Measurements from ENCODE around the gene CAMK2D. TPM values are rescaled to one million over a fixed set of nuclear protein-coding genes. Genes with fewer than 3 reads are reported as not detected.

Gene CAMK2D
- total RNA-seq, 4 donors from 2014 or later = 48.2 to 66.2 (median 51.2) TPM

DNA sequence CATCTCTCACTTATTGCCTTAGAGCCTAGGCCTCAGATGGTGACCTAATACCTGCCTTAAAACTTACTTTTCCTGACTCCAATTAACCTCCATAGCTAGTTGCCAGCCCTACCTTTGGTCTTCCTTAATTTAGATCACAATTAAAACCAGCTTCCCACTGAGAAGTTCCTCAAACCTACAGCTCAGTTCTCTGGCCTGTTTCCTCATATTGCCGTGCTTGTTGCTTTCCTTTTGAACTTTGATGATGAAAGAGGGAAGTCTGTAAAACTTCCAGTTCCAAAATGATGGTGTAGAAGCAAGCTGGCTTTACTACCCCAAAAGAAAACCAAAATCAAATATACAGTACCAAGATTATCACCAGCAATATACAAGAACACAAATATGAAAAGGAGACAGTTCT is 28.9 kb upstream of the CAMK2D start:
- intact Hi-C loops (cut with DNase I) = no loop called here
- no peak overlapping the region for H3K4me3 ChIP-seq
- H3K4me1 ChIP-seq = peaks cover 0 to 2% (median 0%) of the 10 kb centered on the region in 4 donors
- no peak for DNase-seq (ENCODE audit: extremely low spot score)
- peaks cover 0 to 8% (median 6%) of the 10 kb centered on the region in 4 donors for H3K9me3 ChIP-seq
- H3K36me3 ChIP-seq = no peaks in the 10 kb centered on the region
- H3K27me3 ChIP-seq = no peaks in the 10 kb centered on the region
- TF ChIP-seq POLR2A (IDR thresholded peaks at IDR 0.05; ENCODE audit: low read depth) (no peak), POLR2AphosphoS5 (IDR thresholded peaks at IDR 0.05) (no peak), EP300 (IDR thresholded peaks at IDR 0.05) (no peak)
- TF ChIP-seq, protein P1, sequence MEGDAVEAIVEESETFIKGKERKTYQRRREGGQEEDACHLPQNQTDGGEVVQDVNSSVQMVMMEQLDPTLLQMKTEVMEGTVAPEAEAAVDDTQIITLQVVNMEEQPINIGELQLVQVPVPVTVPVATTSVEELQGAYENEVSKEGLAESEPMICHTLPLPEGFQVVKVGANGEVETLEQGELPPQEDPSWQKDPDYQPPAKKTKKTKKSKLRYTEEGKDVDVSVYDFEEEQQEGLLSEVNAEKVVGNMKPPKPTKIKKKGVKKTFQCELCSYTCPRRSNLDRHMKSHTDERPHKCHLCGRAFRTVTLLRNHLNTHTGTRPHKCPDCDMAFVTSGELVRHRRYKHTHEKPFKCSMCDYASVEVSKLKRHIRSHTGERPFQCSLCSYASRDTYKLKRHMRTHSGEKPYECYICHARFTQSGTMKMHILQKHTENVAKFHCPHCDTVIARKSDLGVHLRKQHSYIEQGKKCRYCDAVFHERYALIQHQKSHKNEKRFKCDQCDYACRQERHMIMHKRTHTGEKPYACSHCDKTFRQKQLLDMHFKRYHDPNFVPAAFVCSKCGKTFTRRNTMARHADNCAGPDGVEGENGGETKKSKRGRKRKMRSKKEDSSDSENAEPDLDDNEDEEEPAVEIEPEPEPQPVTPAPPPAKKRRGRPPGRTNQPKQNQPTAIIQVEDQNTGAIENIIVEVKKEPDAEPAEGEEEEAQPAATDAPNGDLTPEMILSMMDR (IDR thresholded peaks at IDR 0.05) = no peak
- 81% methylated on average over 1 of the region's 1 CpG for WGBS
- H3K27ac ChIP-seq (replicated peaks in 1 of 4) = no peak overlapping the region

DNA sequence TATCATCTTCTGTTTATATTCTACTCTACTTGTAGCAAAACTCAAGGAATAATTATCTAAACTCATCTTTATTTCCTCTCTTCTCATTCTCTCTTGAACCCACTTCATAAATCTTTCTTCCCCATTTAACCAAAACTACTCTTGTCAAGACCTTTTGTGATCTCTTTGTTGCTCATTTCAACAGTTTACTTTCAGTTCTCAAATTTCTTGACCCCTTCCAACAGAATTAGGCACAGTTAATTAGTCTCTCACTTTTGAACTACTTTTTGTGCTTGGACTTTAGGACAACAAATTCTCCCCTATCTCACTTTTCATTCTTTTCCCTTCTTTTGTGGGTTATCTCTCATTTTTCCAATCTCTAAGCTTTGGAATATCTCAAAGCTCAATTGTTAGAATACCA is 27.4 kb upstream of the CAMK2D start:
- no peaks in the 10 kb centered on the region for H3K27me3 ChIP-seq
- intact Hi-C loops (cut with DNase I) = no loop called here

DNA sequence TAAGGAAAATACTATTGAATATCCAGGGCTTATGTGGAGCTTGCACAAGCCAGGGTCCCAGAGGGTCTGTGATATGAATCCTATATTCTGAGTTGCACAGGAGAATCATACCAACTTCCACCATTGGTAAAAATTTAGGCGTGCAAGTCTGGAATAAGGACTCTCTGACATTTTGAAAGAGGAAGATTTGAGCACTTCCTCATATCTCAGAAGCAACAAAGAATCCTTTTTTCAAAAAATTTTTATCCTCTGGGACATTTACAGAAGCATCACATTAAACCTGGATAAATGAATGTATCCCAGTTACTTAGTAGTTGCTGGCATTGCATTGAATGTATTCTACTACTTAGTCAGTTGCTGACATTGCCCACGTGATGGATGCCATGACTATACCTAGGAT is 24.2 kb upstream of the CAMK2D start:
- no peak for TF ChIP-seq POLR2A (IDR thresholded peaks at IDR 0.05; ENCODE audit: low read depth)
- TF ChIP-seq POLR2AphosphoS5 (IDR thresholded peaks at IDR 0.05) = no peak
- TF ChIP-seq EP300 (IDR thresholded peaks at IDR 0.05) = no peak
- TF ChIP-seq, protein P1 (IDR thresholded peaks at IDR 0.05) = no peak
- H3K4me1 ChIP-seq = peaks cover 0 to 10% (median 9%) of the 10 kb centered on the region in 4 donors
- 88% methylated on average over 2 of the region's 2 CpGs for WGBS
- intact Hi-C loops (cut with DNase I) = no loop called here
- H3K27ac ChIP-seq (replicated peaks in 1 of 4) = no peak overlapping the region
- H3K36me3 ChIP-seq = no peaks in the 10 kb centered on the region
- no peak overlapping the region for H3K4me3 ChIP-seq
- H3K9me3 ChIP-seq = peaks cover 0 to under 1% (median 0%) of the 10 kb centered on the region in 4 donors
- no peak for DNase-seq (ENCODE audit: extremely low spot score)
- no peaks in the 10 kb centered on the region for H3K27me3 ChIP-seq

More for the DNA sequence above, 27.4 kb upstream of the CAMK2D start:
- TF ChIP-seq POLR2A (IDR thresholded peaks at IDR 0.05; ENCODE audit: low read depth) = no peak
- TF ChIP-seq, protein P1 (IDR thresholded peaks at IDR 0.05) = no peak
- TF ChIP-seq EP300 (IDR thresholded peaks at IDR 0.05) = no peak
- no peak for TF ChIP-seq POLR2AphosphoS5 (IDR thresholded peaks at IDR 0.05)
- H3K4me1 ChIP-seq = peaks cover 0 to 10% (median 9%) of the 10 kb centered on the region in 4 donors
- no peak for DNase-seq (ENCODE audit: extremely low spot score)
- H3K9me3 ChIP-seq = peaks cover 0 to 8% (median 6%) of the 10 kb centered on the region in 4 donors
- H3K36me3 ChIP-seq = no peaks in the 10 kb centered on the region
- H3K4me3 ChIP-seq = no peak overlapping the region
- no peak overlapping the region for H3K27ac ChIP-seq (replicated peaks in 1 of 4)

DNA sequence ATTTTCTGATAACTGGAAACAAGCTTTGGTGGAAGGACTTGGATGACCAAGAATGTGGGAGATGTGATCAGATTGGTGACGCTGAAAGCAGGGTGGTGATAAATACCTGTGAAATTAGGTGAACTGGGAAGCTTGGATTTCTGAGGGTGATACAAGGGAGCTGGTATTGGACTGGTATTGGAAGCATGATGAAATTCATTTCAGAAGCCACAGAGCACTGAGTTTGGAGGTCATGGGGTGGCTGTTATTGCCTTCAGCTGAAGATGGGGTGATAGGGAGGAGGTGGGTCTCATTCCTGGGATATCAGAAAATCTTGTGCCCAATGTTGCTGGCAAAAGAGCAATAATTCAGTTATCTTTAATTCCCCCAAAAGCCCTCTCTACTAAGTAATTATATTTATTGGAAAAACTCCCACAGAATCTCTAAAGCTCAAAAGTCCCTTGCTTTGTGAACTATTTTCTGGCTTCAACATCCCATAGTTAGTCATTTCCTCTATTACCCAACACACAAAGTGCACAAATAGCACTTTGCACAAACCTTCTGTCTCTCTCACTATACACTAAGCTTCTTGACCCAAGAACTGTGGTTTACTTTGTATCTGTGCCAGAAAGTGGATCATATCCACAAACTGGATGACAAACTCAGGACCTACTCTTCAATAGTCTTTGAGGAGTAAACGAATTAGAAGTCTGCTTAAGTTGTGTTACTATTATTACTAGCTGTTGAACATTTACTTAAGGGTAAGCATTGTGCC is 23.1 kb upstream of the CAMK2D start:
- Histone ChIP-seq H3K4me3 (no peak overlapping the region), H3K9me3 (no peaks in the 10 kb centered on the region), H3K4me1 (peaks cover 0 to 10% (median 9%) of the 10 kb centered on the region in 4 donors), H3K36me3 (no peaks in the 10 kb centered on the region), H3K27me3 (no peaks in the 10 kb centered on the region), H3K27ac (replicated peaks in 1 of 4) (no peak overlapping the region)
- 53% methylated on average over 2 of the region's 2 CpGs for WGBS
- peak in 1 of 2 donors; percentile 19 for TF ChIP-seq POLR2AphosphoS5 (IDR thresholded peaks at IDR 0.05)
- no peak for TF ChIP-seq POLR2A (IDR thresholded peaks at IDR 0.05; ENCODE audit: low read depth)
- intact Hi-C loops (cut with DNase I) = loop anchor here (5.0 kb wide), 2 partner anchors 288 to 593 kb away; no protein-coding TSS in a partner anchor
- no peak for DNase-seq (ENCODE audit: extremely low spot score)

DNA sequence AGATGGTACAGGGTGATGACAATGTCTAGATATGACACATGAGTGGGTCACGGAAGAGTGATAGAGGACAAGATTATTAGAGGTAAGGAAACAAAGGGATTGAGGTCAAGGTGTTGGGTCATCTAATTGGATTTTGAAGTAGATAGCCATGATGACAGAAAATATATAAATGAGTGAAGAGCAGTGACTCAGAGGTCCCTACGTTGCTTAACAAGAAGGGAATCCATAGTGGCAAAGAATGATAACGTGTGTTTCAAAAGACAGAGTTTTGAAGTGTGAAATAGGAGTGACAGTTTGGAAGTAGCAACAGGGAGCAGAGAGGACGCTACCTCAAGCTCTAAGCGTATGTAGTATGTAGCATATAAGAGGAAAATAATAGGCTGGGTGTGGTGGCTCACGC is 22.2 kb upstream of the CAMK2D start:
- WGBS = 95% methylated on average over 6 of the region's 6 CpGs
- H3K4me3 ChIP-seq = no peak overlapping the region
- TF ChIP-seq POLR2AphosphoS5 (IDR thresholded peaks at IDR 0.05) (no peak), POLR2A (IDR thresholded peaks at IDR 0.05; ENCODE audit: low read depth) (no peak), EP300 (IDR thresholded peaks at IDR 0.05) (no peak)
- H3K27ac ChIP-seq (replicated peaks in 1 of 4) = no peak overlapping the region
- DNase-seq (ENCODE audit: extremely low spot score) = no peak
- no peaks in the 10 kb centered on the region for H3K36me3 ChIP-seq
- no peaks in the 10 kb centered on the region for H3K9me3 ChIP-seq
- H3K4me1 ChIP-seq = peaks cover 0 to 10% (median 9%) of the 10 kb centered on the region in 4 donors
- intact Hi-C loops (cut with DNase I) = loop anchor here (5.0 kb wide), 2 partner anchors 289 to 594 kb away; no protein-coding TSS in a partner anchor
- no peaks in the 10 kb centered on the region for H3K27me3 ChIP-seq

Data from esophagus muscularis mucosa (tissue), 4 donors.